GM12872 (cell line): ENCODE results near the gene VIPR2.

Experiments used
- TF ChIP-seq, protein P1 (sequence below): IDR thresholded peaks from 3 replicates; pipeline ENCODE4 v1.5.1; 2011; ENCODE audit warnings: low read depth, mild to moderate bottlenecking, low read length, moderate library complexity; ENCODE audit not compliant: insufficient read depth

VIPR2 gene

DNA sequence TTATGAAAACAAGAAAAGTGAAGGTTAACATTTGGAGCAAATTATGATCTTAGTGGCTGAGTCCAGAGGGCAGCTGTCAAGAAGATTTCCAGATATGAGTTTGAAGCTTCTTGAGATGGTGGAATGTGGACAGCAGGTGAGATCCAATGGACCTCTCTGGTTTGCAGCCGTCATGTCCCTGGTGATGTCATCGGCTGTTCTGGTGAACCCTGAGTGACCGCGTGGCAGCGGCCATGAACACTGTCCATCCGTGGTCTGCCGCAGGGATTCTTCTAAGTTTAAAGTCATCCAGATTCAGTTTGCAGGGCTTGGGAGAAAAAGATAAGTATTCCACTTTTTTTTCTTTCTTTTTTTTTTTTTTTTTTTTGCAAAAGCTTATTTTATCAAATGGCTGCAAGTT, 15.8 kb upstream of the VIPR2 start:
- TF ChIP-seq, protein P1, sequence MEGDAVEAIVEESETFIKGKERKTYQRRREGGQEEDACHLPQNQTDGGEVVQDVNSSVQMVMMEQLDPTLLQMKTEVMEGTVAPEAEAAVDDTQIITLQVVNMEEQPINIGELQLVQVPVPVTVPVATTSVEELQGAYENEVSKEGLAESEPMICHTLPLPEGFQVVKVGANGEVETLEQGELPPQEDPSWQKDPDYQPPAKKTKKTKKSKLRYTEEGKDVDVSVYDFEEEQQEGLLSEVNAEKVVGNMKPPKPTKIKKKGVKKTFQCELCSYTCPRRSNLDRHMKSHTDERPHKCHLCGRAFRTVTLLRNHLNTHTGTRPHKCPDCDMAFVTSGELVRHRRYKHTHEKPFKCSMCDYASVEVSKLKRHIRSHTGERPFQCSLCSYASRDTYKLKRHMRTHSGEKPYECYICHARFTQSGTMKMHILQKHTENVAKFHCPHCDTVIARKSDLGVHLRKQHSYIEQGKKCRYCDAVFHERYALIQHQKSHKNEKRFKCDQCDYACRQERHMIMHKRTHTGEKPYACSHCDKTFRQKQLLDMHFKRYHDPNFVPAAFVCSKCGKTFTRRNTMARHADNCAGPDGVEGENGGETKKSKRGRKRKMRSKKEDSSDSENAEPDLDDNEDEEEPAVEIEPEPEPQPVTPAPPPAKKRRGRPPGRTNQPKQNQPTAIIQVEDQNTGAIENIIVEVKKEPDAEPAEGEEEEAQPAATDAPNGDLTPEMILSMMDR, result no peak

DNA sequence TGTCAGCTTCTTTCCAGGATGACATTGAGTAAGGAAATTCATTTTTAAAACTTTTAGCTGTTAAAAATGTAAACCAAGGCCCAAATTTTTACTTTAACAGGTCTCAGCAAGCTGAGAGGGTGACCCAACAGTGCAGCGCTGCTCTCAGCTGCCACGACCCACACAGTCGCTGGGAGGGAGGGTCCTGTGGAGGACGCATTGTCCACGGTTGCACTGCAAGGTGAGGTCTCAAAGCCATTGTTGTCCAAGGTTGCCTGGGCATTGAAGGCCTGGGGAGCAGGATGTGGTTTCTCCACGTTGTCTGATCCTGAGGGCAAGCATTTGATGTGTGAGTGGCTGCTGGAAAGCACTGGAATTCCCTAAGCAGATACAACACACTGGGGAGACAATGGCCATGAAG, 15.1 kb upstream of the VIPR2 start:
- TF ChIP-seq, protein P1, result no peak

DNA sequence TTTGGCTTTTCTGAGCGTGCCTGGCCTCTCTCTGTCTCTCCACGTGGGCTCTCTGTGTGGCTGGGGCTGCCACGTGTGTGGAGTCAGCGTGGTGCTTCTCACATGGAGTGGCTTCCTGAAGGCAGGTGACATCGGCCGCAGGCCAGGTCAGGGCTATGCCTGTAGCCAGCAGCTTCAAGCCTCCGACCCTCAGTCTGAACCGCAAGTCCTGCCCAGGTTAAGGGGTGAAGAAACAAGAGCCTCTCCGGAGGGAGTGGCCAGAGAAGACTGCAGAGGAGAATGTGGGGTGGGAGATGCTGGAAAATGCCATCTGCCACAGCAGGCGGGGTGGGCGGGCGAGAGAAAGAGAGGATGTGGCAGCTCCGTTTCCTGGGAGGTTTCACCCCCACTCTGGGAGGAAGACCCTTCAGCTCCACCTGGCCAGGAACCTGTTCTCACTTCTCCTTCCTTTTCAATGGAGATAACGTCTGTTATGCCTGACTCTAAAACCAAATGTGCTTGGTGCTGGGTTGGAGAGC, 14.3 kb upstream of the VIPR2 start:
- TF ChIP-seq, protein P1, result no peak

DNA sequence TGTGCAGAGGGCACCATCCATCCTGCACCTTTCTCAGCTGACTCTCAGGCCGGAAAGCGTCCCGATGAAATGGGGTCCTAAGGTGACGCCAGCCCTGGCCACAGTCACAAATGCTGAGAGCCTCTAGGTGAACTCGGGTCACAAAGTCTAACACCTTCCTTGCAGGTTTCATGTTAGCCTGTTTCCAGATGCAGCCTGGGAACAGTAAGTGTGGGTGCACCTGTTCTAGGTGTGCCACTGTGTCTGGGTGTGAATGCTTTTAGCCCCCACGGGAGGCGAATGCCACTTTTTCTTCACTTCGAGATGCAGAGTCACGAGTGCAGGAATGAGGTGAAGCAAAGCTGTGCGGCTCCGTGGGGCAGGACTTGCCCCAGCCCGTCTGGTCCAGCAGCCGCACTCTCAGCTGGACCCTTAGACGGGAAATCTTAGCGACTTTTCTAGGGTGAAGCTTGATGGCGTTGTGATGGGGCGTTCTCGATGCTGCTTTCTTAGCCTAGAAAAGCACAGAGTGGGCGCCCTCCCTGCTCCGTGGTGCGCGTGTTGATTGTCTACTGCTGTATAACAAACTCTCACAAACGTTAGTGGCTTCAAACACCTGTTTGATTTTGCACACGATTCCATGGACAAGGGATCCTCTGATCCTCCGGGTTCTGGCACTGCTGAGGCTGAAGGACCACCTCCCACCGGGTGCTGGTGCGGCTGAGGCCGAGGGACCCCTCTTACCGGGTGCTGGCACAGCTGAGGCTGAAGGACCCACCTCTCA, 13.6 kb upstream of the VIPR2 start:
- TF ChIP-seq, protein P1, result no peak

DNA sequence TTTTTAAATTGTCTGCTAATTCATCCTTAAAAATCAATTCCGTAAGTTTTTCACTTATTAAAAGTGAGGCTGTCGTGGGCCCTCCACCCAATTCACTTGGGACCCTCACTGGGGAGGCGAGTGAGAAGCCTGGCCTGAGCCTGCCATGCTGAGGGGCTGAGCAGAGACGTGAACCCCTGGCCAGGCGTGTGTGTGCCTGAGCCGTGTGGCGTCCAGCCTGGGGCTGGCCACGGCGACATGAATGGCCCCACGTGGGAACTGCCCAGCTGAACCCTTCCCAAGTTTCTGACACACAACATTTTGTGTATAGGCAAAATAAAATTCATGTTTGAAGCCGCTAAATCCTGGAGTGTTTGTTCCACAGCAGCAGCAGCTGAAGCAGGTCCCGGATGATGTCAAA, 13.0 kb upstream of the VIPR2 start:
- TF ChIP-seq, protein P1, result no peak

DNA sequence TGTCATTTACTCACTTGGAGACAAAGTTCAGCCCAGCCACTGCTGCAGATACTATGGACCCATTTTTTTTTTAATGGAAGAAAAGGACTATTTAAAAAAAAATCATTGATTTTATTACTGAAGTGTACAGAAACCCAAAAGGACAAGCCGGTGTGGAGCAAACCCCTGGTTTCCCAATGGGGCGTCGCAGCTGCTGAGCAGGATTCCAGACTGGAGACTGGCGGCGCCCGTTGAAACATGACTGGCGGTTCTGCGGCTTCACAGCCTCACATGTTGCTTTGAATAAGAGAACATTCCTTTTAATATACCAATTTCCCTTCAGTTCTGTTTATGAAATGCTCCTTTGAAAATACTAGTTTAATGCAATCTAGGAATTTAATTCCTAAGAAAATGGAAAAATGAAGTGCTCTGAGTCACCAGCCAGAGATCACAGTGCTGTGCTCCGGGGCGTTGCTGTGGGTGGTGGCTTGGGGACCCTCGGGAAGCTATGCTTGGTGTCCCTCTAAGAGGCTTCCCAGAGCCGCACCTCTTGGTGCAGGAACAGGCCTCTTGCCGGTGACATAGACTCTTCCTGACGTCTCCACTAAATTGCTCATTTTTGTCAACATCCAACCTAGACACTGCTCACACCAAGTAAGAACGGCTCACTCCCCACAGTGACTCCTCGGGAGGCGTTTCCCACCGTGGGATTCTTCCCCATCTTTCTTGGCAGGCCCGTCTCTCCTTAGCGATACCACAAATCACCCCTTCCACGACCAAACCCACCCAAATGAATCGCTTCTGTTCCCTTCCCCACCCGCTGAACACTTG, 12.0 kb upstream of the VIPR2 start:
- TF ChIP-seq, protein P1, result no peak

DNA sequence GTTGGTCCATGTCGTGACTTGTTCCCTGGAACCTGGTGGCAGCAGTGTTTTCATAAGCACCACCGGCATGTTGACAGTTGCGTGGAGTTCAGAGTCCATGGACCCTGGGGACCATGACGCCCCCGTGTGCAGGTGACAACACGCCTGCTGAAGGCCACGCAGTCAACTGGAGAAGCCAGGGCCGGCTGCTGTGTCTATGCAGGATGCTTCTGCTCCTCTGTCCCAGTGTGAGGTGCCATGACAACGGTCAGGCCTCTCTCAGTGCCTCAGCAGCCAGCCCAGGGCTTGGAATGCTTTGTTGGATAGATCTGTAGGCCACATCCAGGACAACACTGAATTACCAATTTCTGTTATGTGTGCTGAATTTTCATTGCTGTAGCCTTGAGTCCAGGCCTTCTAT, 10.7 kb upstream of the VIPR2 start:
- TF ChIP-seq, protein P1, result no peak
